Regular cardiac myocyte (primary cell): Measurements from ENCODE around the gene ASIC3. TPM values are rescaled to one million over a fixed set of nuclear protein-coding genes. Genes with fewer than 3 reads are reported as not detected.

Source experiments
- total RNA-seq: library from RNA; depleted of rRNA; stranded (reverse); fragments of >200 nt; gene quantifications from 2 replicates; pipeline ENCODE4 v1.2.3, GENCODE V29; 2014

Gene ASIC3
- total RNA-seq: under 0.01 and 0.19 TPM in 2 replicates

DNA sequence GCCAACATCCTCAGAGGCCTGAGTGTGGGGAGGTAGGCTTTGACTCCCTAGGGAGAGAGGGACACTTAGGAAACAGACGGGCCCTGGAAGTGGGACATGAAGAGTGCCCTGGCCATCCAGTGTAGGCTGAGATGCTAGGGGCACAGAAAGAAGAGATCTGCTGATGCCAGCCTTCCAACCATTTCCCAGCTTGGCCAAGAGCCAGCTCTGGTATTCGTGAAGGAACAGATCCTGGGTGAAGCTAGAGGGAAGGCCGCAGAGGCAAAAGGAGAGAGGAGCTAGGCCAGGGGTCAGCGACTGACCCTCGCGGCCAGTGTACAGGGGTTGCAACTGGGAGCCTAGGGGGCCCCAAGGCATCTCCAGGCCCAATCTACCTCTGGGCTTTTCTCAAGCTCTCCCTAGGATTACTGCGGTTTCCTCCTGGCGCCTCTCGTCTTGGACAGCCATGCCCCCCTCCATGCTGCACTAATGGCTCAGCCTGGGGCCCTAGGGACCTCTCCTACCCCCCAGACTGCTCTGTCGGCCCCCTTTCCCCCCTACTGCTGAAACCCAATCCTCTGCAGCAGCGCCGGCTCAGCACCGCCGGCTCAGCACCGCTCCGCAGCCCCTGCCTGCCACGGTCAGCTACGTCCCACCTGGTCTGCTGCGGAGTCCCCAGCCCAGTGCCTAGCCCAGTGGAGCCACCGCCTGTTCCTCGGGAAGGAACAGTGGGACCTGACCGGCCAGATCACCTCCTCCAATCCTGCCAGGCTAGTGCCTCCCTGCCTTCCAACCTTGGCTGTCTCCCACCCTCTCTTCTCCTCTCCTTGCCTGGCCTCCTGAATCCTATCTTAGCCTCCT lies at the start of gene ASIC3:
Gene ASIC3, plus strand, starts transcription at position 556 of the 840 bp plus-strand sequence. CDS start 355 bp downstream, outside the sequence.

GRCh38 chr7:151024435-151025056 lies 23.8 kb upstream of the ASIC3 start, which contains the start of gene ATG9B:
Gene ATG9B (minus strand): TSS chr7:151024494. CDS start chr7:151024423, 71 bp downstream.

DNA sequence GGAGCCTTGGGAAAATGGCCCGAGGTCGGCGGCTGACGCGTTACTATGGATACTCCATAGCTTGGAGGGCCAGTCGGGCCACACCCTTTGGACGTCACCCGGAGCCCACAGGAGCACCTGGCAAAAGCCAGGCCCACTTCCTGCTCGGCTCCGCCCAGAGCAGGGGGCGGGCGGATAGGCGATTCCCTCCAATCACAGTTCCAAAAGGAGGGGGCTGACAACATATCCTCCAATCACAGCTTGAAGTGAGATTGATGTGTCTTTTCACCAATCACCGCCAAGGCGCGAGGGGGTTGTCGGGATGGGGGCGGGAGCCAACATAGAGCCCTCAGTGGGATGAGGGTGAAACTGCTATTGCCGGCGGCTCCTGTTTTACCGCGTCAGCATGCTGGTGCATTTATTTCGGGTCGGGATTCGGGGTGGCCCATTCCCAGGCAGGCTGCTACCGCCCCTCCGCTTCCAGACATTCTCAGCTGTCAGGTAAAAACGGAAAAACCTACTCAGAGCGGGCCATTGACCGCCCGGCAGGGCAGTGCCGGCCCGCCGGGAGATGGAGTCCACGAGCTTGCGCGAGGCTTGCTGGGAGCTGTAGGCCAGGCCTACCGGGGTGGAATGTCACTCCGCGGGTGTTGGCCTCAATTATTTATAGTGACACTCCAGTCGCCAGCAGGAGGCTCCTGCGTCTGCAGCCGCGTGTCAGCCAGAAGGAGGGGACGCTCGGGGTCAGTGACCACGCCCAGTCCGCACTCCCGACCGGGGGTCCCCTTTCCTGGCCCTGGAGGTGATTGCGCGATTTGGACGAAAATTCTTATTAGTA lies 20.0 kb upstream of the ASIC3 start, which contains the start of gene ABCB8:
Gene ABCB8, plus strand, starts transcription at position 320 of the 817 bp plus-strand sequence. Its CDS starts 66 bp downstream, at position 386.

DNA sequence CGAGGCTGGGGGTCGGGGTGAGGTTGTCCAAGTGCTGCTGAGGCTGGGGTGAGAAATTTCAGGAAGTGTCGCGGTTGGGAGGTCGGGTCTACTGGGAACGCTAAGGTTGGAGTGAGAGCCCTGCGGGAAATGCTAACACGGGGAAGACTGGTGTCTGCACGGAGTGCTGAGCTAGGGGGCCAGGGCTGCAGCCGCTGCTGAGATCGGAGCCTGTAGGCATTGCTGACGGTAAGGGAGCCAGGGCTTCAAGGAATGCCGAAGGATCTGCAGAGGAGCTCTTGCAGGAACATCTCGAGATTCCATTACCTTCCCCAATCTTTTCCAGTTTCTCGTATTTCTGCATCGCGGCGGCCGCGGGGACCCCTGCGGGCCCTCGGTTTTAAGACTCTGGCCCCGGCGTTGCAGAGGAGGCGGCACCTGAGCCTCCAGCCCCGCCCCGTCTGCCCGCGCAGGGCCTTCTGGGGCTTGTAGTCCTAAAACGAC lies 9.2 kb downstream of the ASIC3 start, which contains the start of gene CDK5:
Gene CDK5, minus strand, starts transcription at position 392 of the 483 bp plus-strand sequence. Its CDS starts 49 bp downstream, at position 343.

DNA sequence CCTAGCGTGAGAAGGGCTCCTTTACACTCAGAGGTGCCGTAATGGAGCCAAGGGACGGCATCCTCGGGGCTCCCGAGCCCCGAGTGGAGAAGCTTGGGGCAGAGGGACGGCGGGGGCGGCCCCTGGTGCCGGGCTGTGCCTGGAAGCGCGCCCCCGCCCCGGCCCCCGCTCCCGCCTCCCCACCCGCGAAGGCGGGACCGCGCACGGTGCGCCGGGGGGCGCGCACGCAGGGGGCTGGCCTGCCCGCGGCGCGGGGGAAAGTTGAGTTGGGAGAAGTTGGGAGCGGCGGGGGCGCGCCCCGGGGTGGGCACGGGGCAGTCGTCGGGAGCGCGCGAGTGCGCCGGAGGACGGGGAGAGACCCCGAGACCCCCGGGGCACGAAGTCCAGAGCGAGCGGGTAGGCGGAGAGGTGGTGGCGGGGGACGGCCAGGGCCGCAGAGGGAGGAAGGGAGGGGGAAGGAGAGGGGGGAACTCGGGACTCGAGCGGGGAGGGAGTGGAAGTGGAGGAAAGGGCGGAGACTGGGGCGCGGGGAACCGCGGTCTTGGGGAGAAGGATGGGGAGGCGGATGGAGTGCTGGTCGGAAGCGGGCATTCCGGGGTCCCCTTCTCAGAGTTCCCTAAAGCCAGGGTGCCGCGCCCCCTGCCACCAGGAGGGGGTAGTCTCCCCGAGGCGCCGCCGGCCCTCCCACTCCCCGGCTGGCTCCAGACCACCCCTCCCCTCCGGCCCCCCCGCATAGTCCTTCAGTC lies 11.2 kb downstream of the ASIC3 start, which contains the start of gene SLC4A2:
Gene SLC4A2, plus strand, starts transcription at position 223 of the 746 bp plus-strand sequence. CDS start 2,399 bp downstream, outside the sequence.

GRCh38 chr7:151080522-151081169 lies 32.3 kb downstream of the ASIC3 start, which contains the start of gene FASTK:
Gene FASTK (minus strand): TSS chr7:151080809. CDS start chr7:151080766, 43 bp downstream.

DNA sequence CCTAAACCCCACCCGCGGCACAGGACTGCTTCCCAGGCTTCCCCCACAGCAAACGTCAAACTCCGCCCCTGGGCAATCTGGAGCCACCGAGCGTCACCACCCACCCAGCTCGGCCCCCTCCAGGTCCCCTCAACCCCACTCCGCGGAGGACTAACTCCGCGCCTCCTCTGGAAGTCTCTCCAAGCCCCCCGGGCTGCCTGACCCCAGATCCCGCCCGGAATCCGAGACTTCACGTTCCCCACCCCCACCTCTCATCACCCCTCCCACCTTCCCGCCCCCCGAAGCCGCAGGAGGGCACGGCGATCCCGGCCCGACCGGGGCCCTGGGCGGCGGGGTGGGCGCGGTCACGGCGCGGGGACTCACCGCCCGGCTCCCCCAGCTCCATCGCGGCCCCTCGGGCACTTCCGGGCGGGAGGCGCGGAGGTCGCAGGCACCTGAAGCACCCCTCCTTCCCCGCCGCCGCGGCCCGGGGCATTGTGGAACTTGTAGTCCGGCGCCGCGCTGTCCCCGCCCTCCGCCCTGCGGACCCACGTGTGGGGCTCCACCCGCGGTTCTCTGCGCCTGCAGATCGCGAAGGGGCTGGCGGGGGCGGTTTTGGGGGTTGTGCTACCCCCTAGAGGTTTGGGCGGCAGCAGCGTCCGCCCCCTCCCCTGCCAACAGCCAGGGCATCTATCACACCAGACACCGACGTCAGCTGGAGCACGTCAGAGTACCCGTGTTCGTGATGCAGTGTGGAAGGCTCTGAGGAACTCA lies 34.9 kb downstream of the ASIC3 start, which contains the start of gene TMUB1:
Gene TMUB1, minus strand, starts transcription at position 423 of the 753 bp plus-strand sequence. CDS start 930 bp downstream, outside the sequence.

DNA sequence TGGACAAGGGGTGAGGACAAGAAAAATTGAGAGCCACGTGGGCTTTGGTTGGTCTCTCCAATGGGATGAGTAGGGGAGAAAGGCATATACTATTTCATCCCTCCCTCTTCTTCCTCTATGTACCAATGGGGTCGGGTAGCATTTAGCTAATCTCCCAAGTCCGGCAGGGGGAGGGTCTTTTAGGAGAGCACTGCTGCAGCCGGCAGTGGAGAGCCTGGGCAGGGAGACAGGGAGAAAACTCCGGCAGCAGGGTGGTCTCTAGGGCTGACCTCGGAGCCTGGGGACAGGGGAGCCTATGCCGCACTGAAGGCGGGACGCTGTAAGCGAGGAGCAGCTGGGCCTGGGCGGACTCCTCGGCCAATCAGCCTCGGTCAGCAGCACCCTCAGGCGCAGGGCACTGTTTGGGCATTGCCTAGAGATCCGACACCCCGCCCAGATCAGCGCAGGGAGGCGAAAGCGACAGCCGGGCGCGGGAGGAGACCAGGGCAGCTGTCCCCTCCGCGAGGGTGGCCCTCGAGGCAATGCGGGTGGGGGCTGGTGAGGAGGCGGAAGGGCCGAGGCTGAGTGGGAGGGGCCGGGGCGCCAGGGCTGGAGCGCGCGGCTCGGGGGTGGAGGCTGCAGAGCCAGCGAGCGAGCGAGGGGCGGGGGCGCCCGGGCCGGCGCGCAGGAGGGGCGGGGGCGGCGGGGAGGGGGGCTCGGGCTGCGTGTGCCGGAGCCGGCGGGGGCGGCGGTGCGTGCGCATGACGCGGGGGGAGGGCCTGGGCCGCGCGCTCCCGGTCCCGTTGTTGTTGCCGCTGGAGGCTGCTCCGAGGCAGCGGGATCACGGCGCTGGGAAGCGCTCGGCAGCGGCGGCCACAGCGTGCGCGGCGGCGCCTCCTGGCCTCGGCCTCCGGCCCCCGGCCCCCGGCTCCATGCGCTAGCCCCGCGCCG lies 37.6 kb downstream of the ASIC3 start, which contains the start of gene AGAP3:
Gene AGAP3, plus strand, starts transcription at position 785 of the 930 bp plus-strand sequence. CDS start 267 bp downstream, outside the sequence.

Other genes with a start within 250 kb of the ASIC3 start
- not detected in 2 replicates for gene TMEM176B, start 248.2 kb upstream of the ASIC3 start, total RNA-seq
- not detected in 2 replicates for gene TMEM176A, start 247.8 kb upstream of the ASIC3 start, total RNA-seq
- gene AOC1, start 196.0 kb upstream of the ASIC3 start, total RNA-seq: not detected in 2 replicates
- gene KCNH2, start 70.2 kb upstream of the ASIC3 start, total RNA-seq: not detected in 2 replicates
- gene NOS3, start 57.5 kb upstream of the ASIC3 start, total RNA-seq: 1.1 and 5.8 TPM in 2 replicates
- under 0.01 and 2.0 TPM in 2 replicates for gene ATG9B, start 24.0 kb upstream of the ASIC3 start, total RNA-seq
- 26.5 and 37.4 TPM in 2 replicates for gene ABCB8, start 20.1 kb upstream of the ASIC3 start, total RNA-seq
- 18.9 and 23.4 TPM in 2 replicates for gene CDK5, start 9.4 kb downstream of the ASIC3 start, total RNA-seq
- gene SLC4A2, start 11.1 kb downstream of the ASIC3 start, total RNA-seq: 71.6 and 91.4 TPM in 2 replicates
- 68.2 and 83.2 TPM in 2 replicates for gene FASTK, start 32.3 kb downstream of the ASIC3 start, total RNA-seq
- 20.6 and 25.9 TPM in 2 replicates for gene TMUB1, start 35.0 kb downstream of the ASIC3 start, total RNA-seq
- gene AGAP3, start 37.9 kb downstream of the ASIC3 start, total RNA-seq: 42.8 and 45.9 TPM in 2 replicates
- gene GBX1, start 119.2 kb downstream of the ASIC3 start, total RNA-seq: not detected in 2 replicates
- not detected in 2 replicates for gene ASB10, start 138.7 kb downstream of the ASIC3 start, total RNA-seq
- not detected in 2 replicates for gene H2BK1, start 162.0 kb downstream of the ASIC3 start, total RNA-seq
- 64.5 and 101 TPM in 2 replicates for gene ABCF2, start 178.7 kb downstream of the ASIC3 start, total RNA-seq
- gene CHPF2, start 184.0 kb downstream of the ASIC3 start, total RNA-seq: 69.0 and 92.5 TPM in 2 replicates
- gene SMARCD3, start 200.2 kb downstream of the ASIC3 start, total RNA-seq: 30.3 and 39.7 TPM in 2 replicates